ENCODE results near the gene COMT.

COMT gene

GRCh38 chr22:19958083-19959042 lies 16.8 kb downstream of the COMT start (continued):
- TF ChIP-seq PRDM4 (tag by site-specific recombination; IDR thresholded peaks at IDR 0.05) (peak; percentile 84), ZNF514 (tag by site-specific recombination; IDR thresholded peaks at IDR 0.05) (no peak), ZNF639 (tag by site-specific recombination; IDR thresholded peaks at IDR 0.05) (no peak), PATZ1 (tag by site-specific recombination; IDR thresholded peaks at IDR 0.05) (peak; percentile 33; the same call in 1 of the 2 replicates), ZSCAN4 (tag by site-specific recombination; IDR thresholded peaks at IDR 0.05) (no peak), HOXD13 (CRISPR knock-in tag; IDR thresholded peaks at IDR 0.05; ENCODE audit: borderline replicate concordance) (no peak), GLI4 (tag by site-specific recombination; IDR thresholded peaks at IDR 0.05) (no peak), ZNF785 (tag by site-specific recombination; IDR thresholded peaks at IDR 0.05) (no peak), ZNF398 (tag by site-specific recombination; IDR thresholded peaks at IDR 0.05) (no peak), ZNF664 (tag by site-specific recombination; IDR thresholded peaks at IDR 0.05) (no peak), ZBTB6 (tag by site-specific recombination; IDR thresholded peaks at IDR 0.05) (no peak), SP7 (tag by site-specific recombination; IDR thresholded peaks at IDR 0.05) (no peak), HIC1 (tag by site-specific recombination; IDR thresholded peaks at IDR 0.05) (no peak), ZFP37 (tag by site-specific recombination; IDR thresholded peaks at IDR 0.05) (no peak), ZNF677 (tag by site-specific recombination; IDR thresholded peaks at IDR 0.05) (no peak), ZSCAN16 (tag by site-specific recombination; IDR thresholded peaks at IDR 0.05) (no peak), GLIS1 (tag by site-specific recombination; IDR thresholded peaks at IDR 0.05) (peak; percentile 73), AEBP2 (tag by site-specific recombination; IDR thresholded peaks at IDR 0.05; ENCODE audit: borderline replicate concordance) (no peak), ZNF2 (tag by site-specific recombination; IDR thresholded peaks at IDR 0.05) (no peak), ZNF394 (tag by site-specific recombination; IDR thresholded peaks at IDR 0.05; ENCODE audit: borderline replicate concordance) (no peak), ZNF473 (tag by site-specific recombination; IDR thresholded peaks at IDR 0.05) (no peak), ZNF548 (tag by site-specific recombination; IDR thresholded peaks at IDR 0.05) (no peak), ZNF362 (tag by site-specific recombination; IDR thresholded peaks at IDR 0.05) (peak; percentile 73)
